HepG2 (cell line): Measurements from ENCODE around the gene UNC5C. TPM values are rescaled to one million over a fixed set of nuclear protein-coding genes. Genes with fewer than 3 reads are reported as not detected.

Experiments
- ATF1 ChIP-seq: IDR thresholded peaks from 2 replicates; pipeline ENCODE4 v1.6.1; 2016; ENCODE audit warnings: mild to moderate bottlenecking, control low read depth
- NR2F1 ChIP-seq, 2 experiments: fragments of 450-650 bp in 1 of 2; formaldehyde crosslinking in 1 of 2; IDR thresholded peaks; 2 replicates each; pipeline versions ENCODE4 v1.5.0 to v1.6.1; 2016 to 2020; ENCODE audit warnings: mild to moderate bottlenecking in 1 of 2, missing compliant biosample characterization in 1 of 2, missing genetic modification reagents in 1 of 2, moderate library complexity in 1 of 2
- SP140L ChIP-seq: sonication (generic); formaldehyde crosslinking; IDR thresholded peaks from 2 replicates; pipeline ENCODE4 v1.4.0; 2020; ENCODE audit warnings: missing genetic modification reagents, borderline replicate concordance
- SPEN ChIP-seq: sonication (generic); formaldehyde crosslinking; IDR thresholded peaks from 2 replicates; pipeline ENCODE4 v1.5.1; 2020; ENCODE audit warnings: low read depth, mild to moderate bottlenecking, missing genetic modification reagents
- THAP8 ChIP-seq: sonication (generic); formaldehyde crosslinking; IDR thresholded peaks from 2 replicates; pipeline ENCODE4 v1.5.1; 2020; ENCODE audit warnings: missing genetic modification reagents, mild to moderate bottlenecking, borderline replicate concordance
- ZBED4 ChIP-seq: sonication (generic); formaldehyde crosslinking; IDR thresholded peaks from 2 replicates; pipeline ENCODE4 v1.4.0; 2020; ENCODE audit warnings: missing genetic modification reagents, borderline replicate concordance
- ZBTB21 ChIP-seq: sonication (generic); formaldehyde crosslinking; IDR thresholded peaks from 2 replicates; pipeline ENCODE4 v1.4.0; 2020; ENCODE audit warnings: missing genetic modification reagents
- ZNF142 ChIP-seq: sonication (generic); formaldehyde crosslinking; IDR thresholded peaks from 2 replicates; pipeline ENCODE4 v1.4.0; 2020; ENCODE audit warnings: missing genetic modification reagents
- ZNF205 ChIP-seq: IDR thresholded peaks from 2 replicates; pipeline ENCODE4 v1.6.1; 2018; ENCODE audit warnings: missing biosample characterization, missing genetic modification reagents
- ZNF646 ChIP-seq: sonication (generic); formaldehyde crosslinking; IDR thresholded peaks from 2 replicates; pipeline ENCODE4 v1.9.0; 2021; ENCODE audit warnings: mild to moderate bottlenecking, missing genetic modification reagents
- ZNF776 ChIP-seq: sonication (generic); formaldehyde crosslinking; IDR thresholded peaks from 2 replicates; pipeline ENCODE4 v1.4.0; 2020; ENCODE audit warnings: mild to moderate bottlenecking, missing genetic modification reagents
- polyA plus RNA-seq, 8 experiments: library from polyadenylated mRNA; depleted of rRNA in 3 of 8; stranded (reverse) in 7 of 8; unstranded in 1 of 8; fragments of >200 nt; fragmentation: Illumina TruSeq in 4 of 8; extraction: Trizol in 4 of 8; gene quantifications; 2 replicates each; pipeline versions ENCODE4 v1.2.1 to v1.2.3, GENCODE V29; 2011 to 2016; ENCODE audit warnings: low read depth in 4 of 8, missing spikeins in 1 of 8, mixed read lengths in 1 of 8; ENCODE audit not compliant: insufficient read depth in 1 of 8
- total RNA-seq, 5 experiments: library from RNA; depleted of rRNA; stranded (reverse); fragments of >200 nt; fragmentation: Illumina TruSeq; extraction: Trizol; gene quantifications; 2 replicates each; pipeline ENCODE4 v1.2.3, GENCODE V29; 2016; ENCODE audit warnings: low read depth in 1 of 5

Gene UNC5C
- total and polyA plus RNA-seq, 2 of the 13 experiments (the other 11 are each of a cell fraction or from before 2014, with no cell fraction given), result not detected

GRCh38 chr4:95526075-95526474 lies 22.7 kb downstream of the UNC5C start (continued):
- TF ChIP-seq ZNF205 (CRISPR knock-in tag) (no peak), SP140L (CRISPR knock-in tag) (no peak), ZNF776 (no peak), ZNF646 (CRISPR knock-in tag) (no peak), SPEN (no peak), ZBTB21 (CRISPR knock-in tag) (no peak), ZBED4 (CRISPR knock-in tag) (no peak), ATF1 (CRISPR knock-in tag) (no peak), NR2F1 (CRISPR knock-in tag; IDR thresholded peaks at IDR 0.05) (no peak), THAP8 (CRISPR knock-in tag) (no peak), ZNF142 (no peak)
